Ishikawa (cell line): ENCODE results near the gene ADAMTS1.

Experiments used
- EP300 ChIP-seq: IDR thresholded peaks from 2 replicates; pipeline ENCODE4 v1.6.1; 2012; ENCODE audit warnings: borderline replicate concordance
- FOXM1 ChIP-seq: IDR thresholded peaks from 2 replicates; pipeline ENCODE4 v1.6.1; 2012; ENCODE audit warnings: low read depth, borderline replicate concordance
- MAX ChIP-seq: IDR thresholded peaks from 2 replicates; pipeline ENCODE4 v1.6.1; 2012
- REST ChIP-seq: IDR thresholded peaks from 2 replicates; pipeline ENCODE4 v1.6.1; 2012; ENCODE audit warnings: low read depth, mild to moderate bottlenecking
- TAF1 ChIP-seq: IDR thresholded peaks from 2 replicates; pipeline ENCODE4 v1.6.1; 2012; ENCODE audit warnings: low read depth, mild to moderate bottlenecking

- TF ChIP-seq FOXM1 (no peak), EP300 (no peak; the same call in 1 of the 2 replicates), REST (no peak), TAF1 (no peak), MAX (no peak)
Observed at GRCh38 chr21:26845066-26845758, at the start of gene ADAMTS1.
